Fibroblast of skin of left quadriceps (primary cell): Measurements from ENCODE around the gene NOVA2.

ENCODE experiments used
- DNase-seq, 2 experiments: peaks; one replicate each; pipeline ENCODE4 v3.0.0-alpha.2; 2013; ENCODE audit warnings: low read depth in 2 of 2

The NOVA2 gene

DNA sequence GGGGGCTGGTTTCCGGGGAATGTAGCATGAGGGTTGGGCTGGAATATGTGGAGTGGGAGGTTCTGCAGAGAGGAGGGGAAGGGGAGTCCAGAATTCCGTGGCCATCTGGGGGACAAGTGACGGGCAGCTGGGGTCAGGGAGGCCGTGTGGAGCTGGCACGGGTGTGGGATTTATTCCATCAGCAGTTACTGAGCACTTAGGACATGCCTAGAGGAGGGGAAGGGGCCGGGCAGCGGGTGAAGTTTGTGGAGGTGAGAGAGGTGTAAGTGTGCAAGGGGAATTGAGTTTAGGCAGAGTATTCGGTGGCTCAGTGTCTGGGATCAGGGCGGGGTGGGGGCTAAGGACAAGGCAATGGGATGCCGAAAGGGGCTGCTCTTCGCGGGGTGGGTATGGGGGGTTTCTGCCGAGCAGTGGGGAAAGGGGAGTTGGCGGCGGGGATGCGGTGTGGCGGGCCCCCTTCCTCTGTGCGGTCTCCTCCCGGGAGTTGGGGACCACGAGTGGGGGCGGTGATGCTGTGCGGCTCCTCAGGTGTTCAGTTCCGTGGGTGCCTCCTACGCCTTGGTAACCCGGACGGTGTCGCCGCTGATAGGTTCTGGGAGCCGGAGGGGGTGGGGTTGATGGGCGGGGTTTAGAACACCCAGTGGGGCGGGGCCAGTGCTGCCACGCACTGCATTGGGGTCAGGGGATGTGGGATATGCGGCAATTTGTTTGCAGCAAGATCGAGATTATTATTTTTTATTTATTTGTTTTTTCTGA lies 27.0 kb upstream of the NOVA2 start:
- no peak for DNase-seq

DNA sequence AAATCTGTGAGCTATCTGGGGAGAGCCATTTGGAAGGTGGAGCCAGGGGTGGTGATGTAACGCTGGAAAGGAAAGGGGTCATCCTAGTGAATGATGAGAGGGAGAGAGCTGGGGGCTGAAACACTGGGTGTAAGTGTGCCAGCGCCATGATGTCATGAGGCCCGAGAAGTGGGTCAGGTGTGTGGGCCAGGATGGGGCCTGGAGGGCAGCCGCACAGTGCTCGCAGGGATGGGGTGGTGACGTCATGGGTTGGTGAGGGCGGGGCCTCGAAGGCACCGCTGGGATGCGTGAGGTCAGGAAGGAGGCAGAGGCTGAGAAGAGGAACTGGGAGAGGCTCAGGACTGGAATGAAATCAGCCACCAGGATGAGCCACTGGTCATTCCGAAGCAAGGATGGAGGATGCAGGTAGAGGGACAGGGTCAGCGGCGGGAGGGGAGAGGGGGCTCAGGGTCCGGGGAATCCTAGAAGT lies 26.0 kb upstream of the NOVA2 start:
- no peak for DNase-seq

DNA sequence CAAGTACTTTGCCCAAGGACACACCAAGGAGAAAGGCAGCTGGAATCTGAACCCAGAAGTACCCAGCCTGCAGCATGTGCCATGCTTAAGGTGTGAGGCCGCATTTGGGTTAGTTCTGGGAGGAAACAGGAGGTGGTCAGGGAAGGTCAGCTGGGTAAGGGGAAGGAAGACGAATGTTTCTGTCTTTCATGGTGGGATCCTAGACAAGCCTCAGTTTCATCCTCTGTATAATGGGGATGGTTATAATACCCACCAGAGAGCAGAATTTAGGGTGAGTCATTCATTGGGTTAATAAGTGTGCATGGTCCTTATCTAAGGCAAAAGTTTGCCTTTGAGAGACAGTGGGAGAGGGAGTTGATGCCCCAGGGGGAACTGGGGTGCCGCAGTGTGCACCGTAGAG lies 25.2 kb upstream of the NOVA2 start:
- DNase-seq: no peak

DNA sequence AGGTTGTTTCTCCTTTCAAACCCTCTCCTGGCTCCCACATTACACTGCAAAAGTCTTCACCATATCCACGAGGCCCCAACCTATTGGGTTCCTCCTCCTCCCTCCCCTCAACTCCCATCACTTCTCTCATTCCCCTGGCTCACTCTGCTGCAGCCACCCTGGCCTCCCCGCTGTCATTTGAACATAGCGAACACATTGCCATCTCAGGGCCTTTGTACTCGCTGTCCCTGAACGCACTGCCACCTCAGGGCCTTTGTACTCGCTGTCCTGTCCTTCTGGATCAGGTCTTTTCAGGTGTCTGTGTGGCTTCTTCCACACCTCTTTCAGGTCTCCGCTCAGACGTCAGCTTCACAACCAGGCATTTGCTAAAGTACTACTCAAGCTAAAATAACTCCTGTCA lies 23.3 kb upstream of the NOVA2 start:
- no peak for DNase-seq

DNA sequence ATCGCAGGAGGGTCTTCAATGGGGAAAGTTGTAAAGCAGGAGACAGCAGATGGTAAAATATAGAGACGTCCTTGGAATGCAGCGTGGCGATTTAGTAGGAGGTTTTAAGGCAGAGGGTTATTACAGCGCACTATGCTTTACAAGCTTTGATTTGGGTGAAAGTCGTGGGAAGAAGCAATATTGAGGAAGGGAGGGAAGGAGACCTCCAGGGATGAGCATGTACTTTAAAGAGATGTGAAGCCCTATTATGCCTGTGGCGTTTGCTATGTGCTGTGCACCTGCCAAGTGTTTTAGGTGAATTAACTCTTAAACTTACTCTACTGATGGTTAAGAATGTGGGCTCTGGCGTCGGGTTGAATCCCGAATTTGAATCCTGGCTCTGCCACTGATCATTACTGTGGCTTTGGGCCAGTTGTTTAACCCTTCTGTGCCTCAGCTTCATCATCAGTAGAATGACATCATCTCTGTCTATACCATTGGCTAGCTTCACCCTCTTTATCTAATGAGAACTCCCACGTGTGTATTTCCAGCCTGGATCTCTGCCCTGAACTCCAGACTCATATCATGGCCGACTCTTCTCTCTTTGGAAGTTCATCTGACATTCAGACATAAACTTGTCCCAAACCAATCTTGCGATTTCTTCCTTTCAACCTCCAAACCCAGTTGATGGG lies 22.2 kb upstream of the NOVA2 start:
- DNase-seq: no peak

DNA sequence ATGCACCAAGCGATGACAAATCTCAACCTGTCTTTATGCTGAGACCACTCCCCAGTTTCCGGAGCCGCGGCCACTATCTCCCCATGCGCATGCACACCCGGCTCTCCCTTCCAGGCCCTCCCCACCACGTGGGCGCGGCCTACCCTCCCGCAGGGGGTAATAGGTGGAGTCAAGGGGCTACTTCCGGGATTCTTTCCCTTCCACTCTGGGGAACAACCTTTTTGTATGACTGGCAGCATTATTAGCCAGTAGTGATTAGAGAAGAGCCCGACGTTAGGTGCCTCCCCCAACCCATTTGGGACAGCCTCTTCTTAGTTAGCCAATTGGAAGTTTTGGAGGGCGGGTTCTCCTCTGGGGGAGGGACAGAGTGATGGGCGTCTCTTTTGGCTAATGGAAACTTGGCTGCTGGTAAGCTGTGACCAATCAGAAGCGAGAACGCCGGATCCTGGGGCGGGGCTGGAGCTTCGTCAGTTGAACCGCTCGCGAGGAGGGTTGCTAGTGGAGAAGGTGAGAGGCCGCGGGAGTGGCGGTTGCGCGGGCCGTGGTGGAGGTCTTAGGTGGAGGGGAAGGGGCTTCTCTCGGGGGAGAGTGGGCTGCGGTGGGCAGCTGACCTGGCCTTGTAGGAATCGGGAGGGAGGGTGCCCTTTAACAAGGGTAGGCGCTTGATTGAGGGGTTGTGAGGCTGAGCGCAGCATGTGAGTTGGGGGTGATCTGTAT lies 21.5 kb upstream of the NOVA2 start, which contains the start of gene CCDC61:
CCDC61 (plus strand) TSS at position 470 of the 717 bp plus-strand sequence. CDS start 7,552 bp downstream, outside the sequence.
- peak; percentile 100 for DNase-seq

DNA sequence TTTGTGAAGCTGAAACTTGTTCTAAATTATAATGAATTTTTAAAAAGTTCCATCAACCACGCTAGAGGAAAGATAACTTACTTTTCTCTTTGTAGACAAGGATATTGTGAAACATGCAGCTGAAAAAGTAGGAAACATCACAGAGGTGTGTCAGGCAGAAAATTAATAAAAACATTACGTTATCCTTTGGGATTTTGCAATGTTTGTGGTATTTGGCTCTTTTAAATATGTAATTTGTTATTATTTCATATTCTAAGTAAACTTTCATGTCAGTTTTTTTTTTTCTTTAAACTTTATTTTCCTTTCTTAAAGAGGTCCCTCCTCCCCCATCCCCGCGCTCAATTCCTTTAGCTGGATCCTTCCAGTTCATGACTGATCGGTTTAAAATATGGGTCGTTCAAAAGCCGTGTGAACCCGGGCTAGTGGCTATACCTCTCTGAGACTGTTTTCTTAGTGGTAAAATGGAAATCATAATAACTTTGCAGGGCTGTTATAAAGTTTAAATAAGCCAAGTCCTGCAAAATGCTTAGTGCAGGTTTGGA lies 20.9 kb upstream of the NOVA2 start:
- no peak for DNase-seq

DNA sequence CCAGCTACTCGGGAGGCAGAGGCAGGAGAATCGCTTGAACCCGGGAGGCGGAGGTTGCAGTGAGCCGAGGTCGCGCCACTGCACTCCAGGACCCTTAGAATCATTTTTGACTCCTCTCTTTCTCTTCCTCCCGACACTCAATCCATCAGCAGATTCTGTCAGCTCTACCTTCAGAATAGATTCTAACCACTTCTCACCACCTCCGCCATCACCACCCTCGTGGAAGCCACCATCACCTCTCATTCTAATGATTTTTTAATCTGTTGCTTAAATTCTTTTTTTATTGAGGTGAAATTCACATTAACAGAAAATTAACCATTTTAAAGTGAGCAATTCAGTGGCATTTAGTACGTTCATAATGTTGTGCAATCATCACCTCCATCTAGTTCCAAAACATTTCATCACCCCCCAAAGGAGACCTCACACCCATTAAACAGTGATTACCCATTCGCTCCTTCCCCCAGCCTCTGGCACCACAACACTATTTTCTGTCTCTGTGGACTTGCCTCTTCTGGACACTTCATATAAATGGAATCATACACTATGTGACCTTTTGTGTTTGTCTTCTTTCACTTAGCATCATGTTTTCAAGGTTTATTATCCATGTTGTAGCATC lies 16.6 kb upstream of the NOVA2 start:
- no peak for DNase-seq

DNA sequence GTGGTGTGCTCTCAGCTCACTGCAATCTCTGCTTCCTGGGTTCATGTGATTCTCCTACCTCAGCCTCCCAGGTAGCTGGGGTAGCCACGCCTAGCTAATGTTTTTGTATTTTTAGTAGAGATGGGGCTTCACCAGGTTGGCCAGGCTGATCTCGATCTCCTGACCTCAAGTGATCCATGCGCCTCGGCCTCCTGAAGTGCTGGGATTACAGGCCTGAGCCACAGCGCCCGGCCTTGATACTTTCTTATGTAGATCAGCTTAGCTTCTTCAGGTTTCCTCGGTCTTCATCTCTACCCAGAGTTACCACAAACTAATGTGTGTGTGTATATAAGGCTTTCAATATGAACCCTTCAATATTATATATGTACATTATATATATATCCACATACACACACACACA lies 11.7 kb upstream of the NOVA2 start:
- DNase-seq: no peak

DNA sequence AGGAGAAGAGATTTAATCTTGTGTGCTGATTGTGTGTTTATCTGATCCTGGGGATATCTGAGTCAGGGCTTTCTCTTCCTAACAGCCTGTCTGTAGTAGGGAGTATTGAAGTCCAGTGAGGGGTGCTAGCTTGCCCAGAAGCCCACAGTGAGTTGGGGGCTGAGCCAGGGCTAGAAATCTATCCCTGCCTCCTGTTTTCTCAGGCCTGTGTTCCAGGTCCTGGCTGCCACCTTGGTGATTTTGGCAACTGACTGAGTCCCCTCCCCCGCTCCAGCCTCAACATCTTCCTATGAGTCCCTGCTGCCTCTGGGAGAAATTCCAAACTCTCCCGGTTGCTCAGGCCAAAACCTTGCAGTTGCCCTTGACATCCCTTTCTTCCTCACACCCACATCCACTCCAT lies 7.7 kb upstream of the NOVA2 start:
- no peak for DNase-seq

DNA sequence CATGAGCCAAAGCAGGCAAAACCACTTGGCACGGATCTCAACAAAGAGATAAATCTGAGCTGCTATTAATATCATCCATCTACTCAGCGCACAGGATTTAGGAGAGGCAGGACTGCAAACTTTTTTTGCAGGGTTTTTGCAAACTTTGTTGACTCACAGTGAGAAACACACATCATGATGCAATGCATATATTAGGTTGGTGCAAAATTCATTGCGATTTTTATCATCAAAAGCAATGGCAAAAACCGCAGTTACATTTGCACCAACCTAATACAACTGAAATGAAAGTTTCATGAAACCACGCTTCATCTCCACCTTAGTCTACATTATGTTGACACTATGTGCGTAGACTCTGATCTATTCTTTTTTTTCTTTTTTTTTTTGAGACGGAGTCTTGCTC lies 4.5 kb upstream of the NOVA2 start:
- DNase-seq: no peak

DNA sequence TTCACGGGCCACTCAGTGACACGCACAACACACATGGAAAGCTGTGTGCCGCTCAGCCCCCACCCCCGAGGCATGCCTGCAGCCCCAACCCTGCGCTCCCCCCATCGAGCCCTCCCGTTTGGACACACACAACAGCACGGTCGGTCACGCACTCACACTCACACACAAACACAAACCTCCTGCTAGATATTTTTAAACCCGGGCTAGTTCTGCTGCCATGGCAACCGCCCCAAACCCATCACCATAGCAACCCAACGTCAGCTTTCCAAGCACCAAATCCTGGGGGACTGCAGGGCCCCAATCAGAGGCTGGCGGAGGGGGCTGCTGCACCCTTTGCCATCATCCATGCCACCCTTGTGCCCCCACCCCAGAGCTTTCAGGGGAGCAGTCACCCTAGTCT lies 2.5 kb upstream of the NOVA2 start:
- DNase-seq: no peak

DNA sequence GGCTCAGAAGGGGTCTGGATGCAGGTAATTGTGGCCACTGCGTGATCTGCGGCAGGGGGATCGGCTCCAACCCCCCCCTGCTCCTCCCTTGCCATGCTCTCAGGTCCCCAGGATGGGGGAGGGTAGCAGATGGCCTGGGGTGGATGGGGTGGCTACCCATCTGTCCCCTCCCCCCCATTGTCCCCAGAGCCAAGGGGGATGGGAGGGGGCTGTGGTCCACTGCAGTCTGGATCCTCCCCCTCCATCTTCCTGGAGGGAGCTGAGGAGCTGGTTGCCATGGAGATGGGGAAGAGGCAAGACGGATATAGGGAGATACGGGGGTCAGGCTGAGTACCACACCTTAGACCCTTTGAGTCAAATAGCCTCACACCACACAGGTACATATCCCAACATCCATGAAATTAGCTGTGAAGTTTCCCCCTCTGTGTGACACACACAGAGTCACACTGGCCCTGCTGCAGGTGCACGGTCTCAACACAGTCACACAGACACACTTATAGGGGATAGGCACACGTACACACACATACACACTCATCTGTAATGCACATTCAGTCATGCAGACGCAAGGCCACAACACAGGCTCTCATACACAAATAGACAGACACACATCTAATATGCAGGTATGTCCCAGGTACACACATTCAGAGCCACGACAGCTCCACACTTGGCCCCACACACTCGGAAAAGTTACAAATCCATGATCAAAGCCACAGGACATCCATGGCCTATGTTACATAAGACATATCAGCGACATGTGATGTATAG lies 1.8 kb upstream of the NOVA2 start:
- no peak for DNase-seq

DNA sequence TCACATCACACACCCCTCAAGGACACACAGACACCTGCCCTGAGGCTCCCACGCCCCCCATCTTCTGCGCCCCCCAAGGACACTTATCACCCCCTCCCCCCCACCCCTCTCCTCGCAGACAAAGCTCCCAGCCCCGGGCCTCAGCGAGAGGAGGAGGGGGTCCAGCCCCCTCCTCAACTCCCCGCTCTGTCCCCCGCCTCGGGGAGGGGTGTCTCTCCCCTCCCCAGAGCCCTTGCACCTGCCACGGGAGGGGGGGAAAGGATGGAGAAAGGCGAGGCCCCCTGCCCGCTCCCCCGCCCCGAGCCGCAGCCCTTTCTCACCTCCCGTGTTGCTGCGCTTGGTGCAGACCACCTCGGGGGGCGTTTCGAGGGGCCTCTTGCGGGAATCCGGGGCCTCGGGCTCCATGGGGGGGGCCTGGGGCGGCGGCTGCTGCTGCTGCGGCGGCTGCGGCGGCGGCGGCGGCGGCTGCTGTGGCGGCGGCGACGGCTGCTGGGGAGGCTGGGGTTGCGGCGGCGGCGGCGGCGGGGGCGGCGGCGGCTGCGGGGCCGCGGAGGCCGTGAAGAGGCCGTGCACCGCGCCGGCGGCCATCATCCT lies 621 bp downstream of the NOVA2 start:
- no peak for DNase-seq

DNA sequence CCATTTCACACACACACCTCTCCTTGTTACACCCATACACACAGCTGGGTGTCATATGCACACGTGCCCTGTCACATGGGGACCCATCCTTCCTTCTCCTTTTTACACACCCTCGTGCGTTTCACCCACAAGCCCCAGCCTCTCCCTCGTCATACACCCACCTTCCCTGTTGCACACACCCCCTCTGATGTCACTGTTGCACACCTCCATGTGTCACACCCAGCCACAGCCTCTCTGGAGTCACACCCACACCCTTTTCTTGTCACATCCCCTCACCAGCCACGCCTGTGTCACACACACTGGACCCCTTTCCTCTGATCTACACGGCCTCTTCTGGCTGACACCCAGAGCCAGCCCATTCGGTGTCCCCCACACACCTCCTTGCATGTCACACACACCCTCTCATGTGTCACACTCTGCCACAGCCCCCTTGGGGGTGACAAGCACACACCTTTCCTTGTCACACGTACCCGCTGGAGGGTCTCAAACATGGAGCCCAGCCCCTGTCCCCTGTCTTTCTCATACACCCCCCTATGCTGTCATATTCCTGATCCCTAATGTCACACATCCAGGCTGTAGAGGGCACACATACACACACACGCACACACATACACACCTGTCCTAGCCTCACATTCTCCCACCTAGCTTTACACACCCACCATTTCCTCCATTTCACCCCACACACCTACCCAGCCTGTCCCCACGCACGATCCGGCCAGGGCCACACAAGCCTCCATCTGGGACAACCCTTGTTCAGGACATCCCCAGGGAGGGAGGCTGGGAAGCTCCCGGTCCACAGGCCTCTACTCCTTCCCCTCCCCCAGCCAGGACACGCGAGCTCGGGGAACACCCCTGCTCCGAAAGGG lies 1.4 kb downstream of the NOVA2 start:
- DNase-seq: no peak

DNA sequence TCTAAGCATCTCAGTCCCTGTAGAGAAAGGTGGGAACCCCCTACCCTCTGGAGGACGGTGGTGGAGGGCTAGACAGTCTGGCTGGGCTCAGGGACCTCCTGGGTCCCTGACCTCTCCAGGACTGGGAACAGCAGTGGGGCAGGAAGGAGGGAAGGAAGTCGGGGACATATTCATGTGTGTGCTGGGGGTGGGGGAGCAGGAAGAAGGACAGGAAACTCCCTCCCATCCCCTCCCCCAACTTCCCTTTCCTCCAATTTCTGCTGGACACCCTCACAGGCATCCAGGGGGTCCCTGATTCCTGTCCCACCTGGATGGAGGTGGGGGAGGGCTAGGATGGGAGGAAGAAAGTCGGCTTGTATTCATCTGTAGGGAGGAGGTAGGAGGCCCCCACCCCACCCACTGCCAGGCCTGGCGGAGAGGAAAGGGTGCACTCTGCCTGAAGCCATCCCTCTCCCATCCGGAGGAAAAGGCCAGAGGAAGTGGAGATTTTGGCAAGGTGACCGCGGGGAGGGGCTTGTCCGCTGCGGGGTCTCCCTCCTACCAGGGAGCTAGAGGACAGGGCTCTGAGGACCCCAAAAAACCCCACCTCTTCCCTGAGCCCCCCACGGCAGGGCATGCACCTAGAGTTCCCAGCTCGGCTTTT lies 2.3 kb downstream of the NOVA2 start:
- DNase-seq: no peak

DNA sequence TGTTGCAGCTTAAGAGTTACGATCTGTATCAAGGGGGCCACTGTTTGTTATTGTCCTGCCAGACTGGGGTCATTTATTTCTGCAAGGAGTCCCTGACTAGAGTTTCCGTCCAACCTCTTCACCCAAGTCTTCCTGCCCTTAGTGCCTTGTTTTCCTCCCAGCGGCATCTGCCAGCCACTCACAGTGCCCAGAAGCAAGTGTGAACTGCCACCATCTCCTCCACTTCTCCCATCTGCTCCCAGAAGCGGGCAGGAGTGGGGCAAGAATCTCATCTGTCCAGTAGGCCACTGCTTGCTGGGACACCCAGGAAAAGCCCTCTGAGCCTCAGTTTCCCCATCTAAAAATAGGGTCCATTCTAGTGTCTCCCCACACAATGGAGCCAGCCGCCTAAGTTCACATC lies 4.0 kb downstream of the NOVA2 start:
- no peak for DNase-seq

DNA sequence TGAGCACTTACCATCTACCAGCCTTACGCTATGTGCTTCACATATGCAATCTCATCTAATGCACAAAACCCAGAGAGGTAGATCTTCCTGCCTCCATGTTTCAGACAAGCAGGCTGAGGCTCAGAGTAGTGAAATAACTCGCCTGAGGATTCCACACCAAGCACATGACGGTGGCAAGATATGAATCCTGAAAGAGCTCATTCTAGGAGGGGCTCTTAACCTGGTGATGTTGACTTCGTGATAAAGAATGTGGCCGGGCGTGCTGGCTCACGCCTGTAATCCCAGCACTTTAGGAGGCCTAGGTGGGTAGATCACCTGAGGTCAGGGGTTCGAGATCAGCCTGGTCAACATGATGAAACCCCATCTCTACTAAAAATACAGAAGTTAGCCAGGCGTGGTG lies 5.0 kb downstream of the NOVA2 start:
- no peak for DNase-seq

DNA sequence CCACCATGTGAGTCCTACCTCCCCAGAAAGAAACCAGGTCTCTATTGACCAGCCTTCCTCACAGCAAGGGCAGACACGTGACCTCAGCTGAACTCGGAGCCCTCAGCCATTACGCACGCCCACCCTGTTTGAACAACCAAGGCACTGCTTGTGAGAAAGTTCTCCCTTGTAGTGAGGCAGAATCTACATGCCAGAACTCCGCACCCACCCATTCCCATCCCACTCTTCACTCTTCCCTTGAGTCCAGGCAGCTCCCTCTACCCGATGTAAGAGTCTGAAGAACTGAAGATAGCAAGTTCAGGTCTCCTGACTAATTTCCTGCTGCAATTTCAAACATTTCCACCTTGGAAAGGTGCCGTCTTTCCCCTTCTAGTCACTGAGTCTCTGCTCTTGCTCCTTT lies 6.4 kb downstream of the NOVA2 start:
- no peak for DNase-seq
